Upper lobe of right lung (tissue), 1 donor: ENCODE data around the gene PRCC. TPM values are rescaled to one million over a fixed set of nuclear protein-coding genes. Genes with fewer than 3 reads are reported as not detected.
A peak's percentile ranks its signal among the peaks of the same experiment; 100 is the strongest.

Experiments used
- ATAC-seq: fragments of 200-7000 bp; cut with Tn5 transposase; one replicate; pipeline ENCODE4 v1.9.1; 2020; ENCODE audit warnings: mild to moderate bottlenecking, moderate library complexity
- DNase-seq: peaks from one replicate; pipeline ENCODE4 v3.0.0-alpha.2; 2020
- H3K27ac ChIP-seq: fragments of 200-600 bp; one replicate; pipeline ENCODE4 v1.8.0; 2022
- H3K27me3 ChIP-seq: fragments of 200-600 bp; one replicate; pipeline ENCODE4 v1.8.0; 2022; ENCODE audit warnings: mild to moderate bottlenecking
- H3K36me3 ChIP-seq: fragments of 200-600 bp; one replicate; pipeline ENCODE4 v1.8.0; 2022
- H3K4me1 ChIP-seq: fragments of 200-600 bp; one replicate; pipeline ENCODE4 v1.8.0; 2022
- H3K4me3 ChIP-seq: fragments of 200-600 bp; one replicate; pipeline ENCODE4 v1.8.0; 2022; ENCODE audit warnings: mild to moderate bottlenecking
- H3K9me3 ChIP-seq: fragments of 200-600 bp; one replicate; pipeline ENCODE4 v1.8.0; 2022
- CTCF ChIP-seq: fragments of 200-600 bp; IDR thresholded peaks from one replicate; pipeline ENCODE4 v1.8.0; 2022; ENCODE audit warnings: antibody characterized with exemption
- intact Hi-C: fragments of 100-400 bp; cut with DNase I; formaldehyde crosslinking; loops from one replicate; pipeline ENCODE4 v1.11.0; 2022
- total RNA-seq: library from RNA; stranded (reverse); fragmentation: NEBNext Ultra II Directional; extraction: Animal tissue kit (Norgen Biotek cat#: 25700); gene quantifications from one replicate; pipeline ENCODE4 v1.2.1, GENCODE V29; 2021
- donor health status: DM: no; HTN: yes; CAD: no; lungs with severe emphysema.

PRCC gene
- total RNA-seq, 1 donor from 2014 or later, result 48.5 TPM

GRCh38 chr1:156836892-156837291 lies 69.6 kb downstream of the PRCC start:
- TF ChIP-seq CTCF, result no peak
- Histone ChIP-seq H3K4me1 (no peaks in the 10 kb centered on the region), H3K36me3 (no peaks in the 10 kb centered on the region), H3K9me3 (no peaks in the 10 kb centered on the region), H3K27ac (no peak overlapping the region), H3K27me3 (peaks cover 38% of the 10 kb centered on the region), H3K4me3 (no peak overlapping the region)
- intact Hi-C loops, result no loop called here
- DNase-seq (no peak), ATAC-seq (no peak)

- Histone ChIP-seq H3K36me3 (no peaks in the 10 kb centered on the region), H3K27ac (no peak overlapping the region), H3K4me1 (no peaks in the 10 kb centered on the region), H3K27me3 (peaks cover 38% of the 10 kb centered on the region), H3K9me3 (no peaks in the 10 kb centered on the region), H3K4me3 (no peak overlapping the region)
- ATAC-seq, result peak; percentile 65
- no peak for DNase-seq
- intact Hi-C loops, result no loop called here
- peak; percentile 80 for TF ChIP-seq CTCF
Measured at GRCh38 chr1:156838972-156839371, 71.6 kb downstream of the PRCC start.

DNA sequence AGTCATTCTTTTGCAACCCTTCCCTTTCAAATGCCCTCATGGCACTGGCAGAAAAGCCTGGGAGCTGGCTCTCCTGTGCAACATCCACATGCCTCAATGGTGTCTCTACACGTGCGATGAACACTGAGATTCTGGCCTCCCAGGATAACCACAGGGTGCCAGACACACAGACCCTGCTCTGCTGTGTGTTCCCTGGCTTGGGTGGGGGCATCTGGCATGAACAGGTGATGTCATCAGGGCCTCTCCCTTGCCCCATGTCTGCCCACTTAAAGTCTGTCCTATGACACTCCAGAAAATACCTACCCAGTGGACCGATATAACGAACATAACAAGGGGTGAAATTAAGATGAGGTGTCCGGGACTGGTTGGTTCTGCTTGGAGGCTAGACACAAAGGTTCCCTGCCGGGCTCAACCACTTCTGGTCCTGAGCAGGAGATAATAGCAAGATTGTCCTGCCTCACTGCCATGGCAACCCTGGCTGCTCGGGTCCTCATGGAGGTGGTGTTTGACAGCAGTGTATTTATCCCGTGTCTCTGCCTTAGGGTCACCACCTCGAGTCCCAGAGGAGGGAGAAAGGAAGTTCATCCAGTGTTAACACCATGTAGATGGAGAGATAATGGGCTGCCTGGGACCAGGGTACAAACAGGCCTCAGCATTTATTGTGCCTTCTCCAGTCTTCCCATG lies 72.2 kb downstream of the PRCC start:
- H3K27me3 ChIP-seq, result peaks cover 41% of the 10 kb centered on the region
- TF ChIP-seq CTCF, result no peak
- ATAC-seq, result no peak

GRCh38 chr1:156840186-156840897 lies 73.0 kb downstream of the PRCC start:
- ATAC-seq, result no peak

More for the DNA sequence above, 72.2 kb downstream of the PRCC start:
- H3K36me3 ChIP-seq, result no peaks in the 10 kb centered on the region
- H3K4me3 ChIP-seq, result no peak overlapping the region
- intact Hi-C loops, result no loop called here
- no peaks in the 10 kb centered on the region for H3K9me3 ChIP-seq
- no peaks in the 10 kb centered on the region for H3K4me1 ChIP-seq
- H3K27ac ChIP-seq, result no peak overlapping the region
- no peak for DNase-seq

DNA sequence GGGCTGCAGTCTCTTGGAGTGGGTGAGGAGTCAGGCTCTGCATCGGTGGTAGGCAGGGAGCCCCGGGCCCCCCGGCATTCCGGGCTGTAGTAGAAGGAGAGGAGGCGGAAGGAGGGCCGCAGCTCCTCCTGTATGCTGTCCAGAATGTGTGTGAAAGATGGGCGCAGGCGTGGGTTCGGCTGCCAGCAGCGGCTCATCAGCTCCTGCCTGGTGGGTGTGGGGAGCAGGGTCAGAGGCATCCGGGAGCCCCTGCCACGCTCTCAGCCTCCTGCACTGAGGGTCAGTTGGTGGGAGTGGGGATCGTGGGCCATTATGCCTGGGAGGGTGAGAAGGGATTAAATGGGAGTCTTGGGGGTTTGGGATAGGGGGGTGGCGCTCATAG lies 73.6 kb downstream of the PRCC start:
- no peak for ATAC-seq
- peaks cover 54% of the 10 kb centered on the region for H3K27me3 ChIP-seq
- intact Hi-C loops, result no loop called here

More at GRCh38 chr1:156840186-156840897, 73.0 kb downstream of the PRCC start:
- H3K27ac ChIP-seq, result no peak overlapping the region
- no peaks in the 10 kb centered on the region for H3K4me1 ChIP-seq
- no peak for TF ChIP-seq CTCF
- peaks cover 49% of the 10 kb centered on the region for H3K27me3 ChIP-seq
- H3K4me3 ChIP-seq, result no peak overlapping the region
- H3K36me3 ChIP-seq, result no peaks in the 10 kb centered on the region
- intact Hi-C loops, result no loop called here
- no peaks in the 10 kb centered on the region for H3K9me3 ChIP-seq
- no peak for DNase-seq

More for the DNA sequence above, 73.6 kb downstream of the PRCC start:
- no peak overlapping the region for H3K27ac ChIP-seq
- no peak for TF ChIP-seq CTCF
- H3K9me3 ChIP-seq, result no peaks in the 10 kb centered on the region
- no peak for DNase-seq
- no peaks in the 10 kb centered on the region for H3K4me1 ChIP-seq
- no peaks in the 10 kb centered on the region for H3K36me3 ChIP-seq
- no peak overlapping the region for H3K4me3 ChIP-seq
